COLO668 (cell line): ENCODE results near the gene CD47.
A peak's percentile ranks its signal among the peaks of the same experiment; 100 is the strongest.

ENCODE experiments used
- DNase-seq: peaks from one replicate; lab custom pipeline; 2025; ENCODE audit not compliant: unreplicated experiment; lab: John Stamatoyannopoulos, UW

Gene CD47

DNA sequence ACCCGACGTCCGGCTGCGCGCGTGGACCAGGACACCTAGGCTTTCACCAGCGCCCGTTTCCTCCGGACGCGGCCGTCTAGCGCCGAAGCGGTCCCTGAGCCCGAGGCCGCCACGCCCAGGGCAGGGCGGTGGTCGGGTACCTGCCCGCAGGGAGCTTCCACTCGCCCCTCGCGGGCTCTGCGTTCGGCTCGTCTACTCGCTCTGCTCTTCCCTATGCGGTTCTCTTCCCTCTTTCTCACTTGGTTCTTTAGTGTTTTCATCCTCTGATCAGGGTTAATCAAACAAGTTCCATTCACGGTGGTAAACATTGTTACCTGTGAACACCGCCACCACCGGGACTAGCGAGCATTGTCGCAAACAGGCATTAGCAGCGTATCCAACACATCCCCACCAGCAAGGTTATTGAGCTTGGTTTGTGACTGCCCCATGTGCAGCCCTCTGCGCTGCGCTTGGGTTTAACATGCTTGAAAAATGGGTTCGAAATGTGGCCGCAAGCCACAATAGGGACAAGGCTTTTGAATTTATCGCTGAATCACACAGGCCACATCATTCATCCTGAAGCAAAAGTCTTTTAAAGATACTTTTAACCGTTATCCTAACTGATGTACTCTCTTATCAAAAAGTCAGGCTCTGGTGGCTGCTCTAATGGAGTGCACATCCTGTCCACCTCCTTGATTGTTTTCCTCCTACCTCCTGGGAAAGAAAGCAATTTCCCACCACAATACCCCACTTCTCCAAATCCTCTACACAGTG is 843 bp upstream of the CD47 start:
- peak; percentile 5 for DNase-seq

DNA sequence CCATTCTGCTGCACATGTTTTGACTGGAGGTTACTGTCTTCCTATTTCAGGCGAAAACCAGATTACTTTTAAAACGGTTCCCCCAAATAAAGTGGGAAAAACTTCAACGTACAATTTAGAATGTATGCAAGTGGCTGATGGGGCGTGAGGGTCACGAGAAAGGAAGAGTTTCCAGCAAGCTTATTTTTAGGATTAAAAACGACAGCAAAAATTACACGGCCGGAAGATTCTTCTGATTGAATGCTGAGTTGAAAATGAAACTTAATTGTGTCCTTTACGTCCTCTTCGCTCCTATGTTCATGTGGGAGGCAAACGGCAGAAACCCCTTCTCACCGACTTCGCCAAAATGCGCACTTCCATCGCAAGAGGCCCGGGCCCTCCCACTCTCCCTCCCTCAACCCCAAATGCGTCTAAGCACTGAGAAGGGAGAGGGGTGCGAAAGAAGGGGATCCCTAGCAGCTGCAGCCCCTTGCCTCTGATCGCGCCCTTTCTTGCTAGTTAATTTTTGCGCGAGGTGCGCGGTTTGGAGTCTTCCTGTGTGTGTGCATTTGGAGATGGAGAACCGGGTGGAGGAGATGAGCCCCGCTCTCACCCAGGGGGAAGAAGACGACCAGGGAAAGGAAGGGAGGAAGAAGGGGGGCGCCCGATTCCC is 656 bp downstream of the CD47 start:
- peak; percentile 46 for DNase-seq

DNA sequence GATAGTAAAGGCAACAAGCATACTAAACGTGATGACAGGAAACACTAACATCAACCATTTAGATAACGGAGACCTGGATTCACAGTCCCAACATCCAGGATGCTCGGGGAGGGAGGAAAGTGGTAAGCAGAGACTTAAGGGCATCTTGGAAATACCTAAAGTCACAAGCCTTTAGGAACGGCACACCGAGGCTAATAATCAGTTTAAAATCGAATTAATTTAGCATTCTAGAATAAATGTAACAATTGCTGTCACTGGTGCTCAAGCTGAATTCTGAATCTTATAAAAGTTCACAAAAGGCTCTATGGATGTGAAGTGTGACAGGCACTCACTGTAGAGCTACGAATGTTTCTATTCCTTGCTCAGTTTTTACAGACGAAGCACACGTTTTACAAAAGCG is 1.3 kb downstream of the CD47 start:
- DNase-seq: no peak

DNA sequence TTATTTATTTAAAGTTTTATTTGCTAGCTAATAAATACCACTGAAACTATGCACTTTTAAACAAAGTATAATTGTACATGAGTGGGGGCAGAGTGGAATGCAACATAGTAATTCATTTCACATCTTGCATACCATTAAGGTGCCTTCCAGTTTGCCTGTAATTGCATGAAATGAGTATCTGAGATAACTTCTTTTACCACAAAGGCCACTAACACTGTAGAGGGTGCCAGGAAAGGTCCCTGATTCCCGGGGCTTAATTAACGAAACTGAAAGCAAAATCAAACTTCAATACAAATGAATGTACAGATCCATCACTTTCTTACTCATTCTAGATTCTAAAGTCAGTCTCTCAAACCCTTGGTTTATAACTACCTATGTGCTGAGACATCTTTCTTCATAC is 2.1 kb downstream of the CD47 start:
- DNase-seq: no peak

DNA sequence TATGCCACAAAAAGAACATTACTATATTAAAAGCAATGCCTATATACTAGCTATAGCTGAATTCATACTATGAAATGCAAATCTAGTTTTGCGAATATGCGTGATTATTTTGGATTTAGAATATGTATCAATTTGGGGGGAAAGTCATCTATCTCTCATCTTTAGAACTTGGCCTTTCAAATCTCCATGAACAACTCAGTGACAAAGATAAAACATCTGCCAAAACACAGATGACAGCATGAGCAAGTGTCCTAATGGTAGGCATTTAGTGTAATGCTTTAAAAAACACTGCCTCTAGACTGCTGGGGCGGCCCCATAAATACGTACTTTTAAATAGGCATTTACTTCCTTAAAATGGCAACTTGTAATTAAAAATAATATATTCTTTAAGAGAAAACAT is 2.7 kb downstream of the CD47 start:
- no peak for DNase-seq

DNA sequence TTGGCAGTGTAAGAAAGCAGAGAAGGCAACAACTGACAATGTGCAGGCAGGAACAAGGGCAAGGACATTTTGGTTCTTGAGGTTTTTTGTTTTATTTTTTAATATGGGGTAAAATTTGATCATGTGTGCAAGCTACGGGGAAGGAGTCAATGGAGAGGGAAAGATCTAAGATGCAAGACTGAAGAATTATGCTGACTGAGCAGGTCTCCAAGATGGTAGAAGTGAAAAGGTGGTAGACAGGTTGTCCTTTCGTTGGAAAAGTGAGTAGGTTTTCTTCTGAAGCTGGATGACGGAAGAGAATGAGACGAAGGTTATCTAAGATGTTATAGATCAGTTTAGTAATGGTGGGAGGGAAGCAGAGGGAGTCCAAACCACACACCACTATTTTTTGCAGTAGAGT is 4.2 kb downstream of the CD47 start:
- no peak for DNase-seq

DNA sequence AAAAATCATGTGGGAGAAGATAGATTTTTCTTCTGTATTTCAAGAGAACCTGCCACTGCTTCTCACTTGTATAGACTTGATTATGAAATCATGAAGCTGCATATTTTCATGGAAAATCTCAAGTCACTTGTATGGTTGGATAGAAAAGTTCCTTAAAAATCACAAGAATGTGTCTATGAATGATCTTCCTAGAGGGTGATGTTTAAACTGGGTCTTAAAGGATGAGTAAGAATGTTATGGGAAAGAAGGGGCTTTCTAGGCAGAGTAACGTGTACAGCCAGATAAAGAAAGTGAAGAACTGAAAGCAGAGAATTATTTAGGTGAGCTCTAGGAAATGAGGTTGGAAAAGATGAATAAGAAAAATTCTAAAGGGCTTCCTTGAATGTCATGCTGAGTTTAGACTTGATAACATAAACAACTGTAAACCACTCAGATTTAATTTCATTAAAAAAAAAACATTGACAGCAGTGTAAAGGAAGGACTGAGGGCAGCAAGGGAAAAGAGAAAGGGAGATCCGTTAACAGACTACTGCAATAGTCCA is 5.0 kb downstream of the CD47 start:
- no peak for DNase-seq

DNA sequence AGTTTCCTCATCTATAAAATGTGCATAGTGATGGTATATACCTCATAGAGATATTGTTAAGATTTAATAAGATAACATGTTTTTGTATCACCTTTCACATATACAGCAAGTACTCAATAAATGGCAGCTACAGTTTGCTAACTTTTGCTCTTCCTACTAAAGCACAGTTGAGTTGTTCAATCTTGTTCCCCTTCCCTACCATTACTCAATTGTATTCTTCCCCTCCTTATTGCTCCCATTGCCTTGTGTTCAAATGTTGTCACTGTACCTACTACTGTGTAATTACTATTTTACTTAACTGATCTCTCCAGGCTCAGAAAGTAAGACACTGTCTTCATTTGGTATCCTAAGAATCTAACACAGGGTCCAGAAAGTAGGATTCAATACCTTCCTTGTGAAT is 5.5 kb downstream of the CD47 start:
- no peak for DNase-seq

DNA sequence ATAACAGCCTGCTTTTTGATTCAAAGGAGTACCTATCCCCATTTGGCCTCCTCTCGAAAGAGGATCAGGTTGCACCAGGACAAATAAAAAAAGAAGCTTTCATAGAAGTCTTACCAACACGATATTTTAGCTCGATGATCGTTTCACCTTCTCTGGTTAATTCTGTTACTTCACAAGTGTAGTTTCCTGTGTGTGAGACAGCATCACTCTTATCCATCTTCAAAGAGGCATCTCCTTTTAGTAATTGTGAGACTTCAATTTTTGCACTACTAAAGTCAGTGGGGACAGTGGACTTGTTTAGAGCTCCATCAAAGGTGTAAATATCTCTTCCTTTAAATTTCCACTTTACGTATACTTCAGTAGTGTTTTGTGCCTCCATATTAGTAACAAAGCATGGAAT is 11.0 kb downstream of the CD47 start:
- DNase-seq: no peak

DNA sequence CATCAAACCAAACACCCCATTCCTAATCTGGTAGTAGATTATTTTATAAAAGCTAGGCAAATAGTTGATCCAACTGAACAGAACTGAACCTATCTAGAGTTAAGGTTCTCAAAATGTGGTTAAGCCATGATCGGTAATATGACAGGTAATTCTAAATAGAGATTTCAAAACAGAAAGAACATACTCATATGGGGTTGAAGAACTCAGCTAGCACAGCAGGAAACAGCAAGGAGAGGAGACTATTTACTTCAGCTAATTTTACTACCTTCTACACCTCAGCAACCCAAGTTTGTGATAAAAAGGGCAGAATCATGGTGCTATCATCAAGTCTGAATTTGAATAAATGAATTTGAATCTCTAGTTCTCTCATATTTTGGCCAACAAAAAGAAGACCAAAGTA is 11.8 kb downstream of the CD47 start:
- no peak for DNase-seq

DNA sequence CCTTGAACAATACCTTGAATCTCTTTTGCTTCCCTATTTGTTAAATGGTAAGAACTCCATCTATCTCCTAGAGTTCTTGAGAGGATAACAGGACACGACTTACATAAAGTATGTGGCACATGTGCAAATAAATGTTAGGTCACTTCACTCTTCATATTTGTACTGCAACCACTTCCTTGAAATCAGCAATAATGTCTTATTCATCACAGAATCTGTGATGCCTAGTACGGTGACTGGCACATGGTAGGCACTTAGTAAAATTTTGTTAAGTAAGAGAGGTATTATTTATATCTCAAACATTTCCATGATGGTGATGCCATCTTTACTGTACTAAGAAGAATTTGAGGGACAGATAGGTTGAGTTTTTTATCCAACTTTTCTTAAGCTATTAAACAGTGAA is 14.3 kb downstream of the CD47 start:
- no peak for DNase-seq

DNA sequence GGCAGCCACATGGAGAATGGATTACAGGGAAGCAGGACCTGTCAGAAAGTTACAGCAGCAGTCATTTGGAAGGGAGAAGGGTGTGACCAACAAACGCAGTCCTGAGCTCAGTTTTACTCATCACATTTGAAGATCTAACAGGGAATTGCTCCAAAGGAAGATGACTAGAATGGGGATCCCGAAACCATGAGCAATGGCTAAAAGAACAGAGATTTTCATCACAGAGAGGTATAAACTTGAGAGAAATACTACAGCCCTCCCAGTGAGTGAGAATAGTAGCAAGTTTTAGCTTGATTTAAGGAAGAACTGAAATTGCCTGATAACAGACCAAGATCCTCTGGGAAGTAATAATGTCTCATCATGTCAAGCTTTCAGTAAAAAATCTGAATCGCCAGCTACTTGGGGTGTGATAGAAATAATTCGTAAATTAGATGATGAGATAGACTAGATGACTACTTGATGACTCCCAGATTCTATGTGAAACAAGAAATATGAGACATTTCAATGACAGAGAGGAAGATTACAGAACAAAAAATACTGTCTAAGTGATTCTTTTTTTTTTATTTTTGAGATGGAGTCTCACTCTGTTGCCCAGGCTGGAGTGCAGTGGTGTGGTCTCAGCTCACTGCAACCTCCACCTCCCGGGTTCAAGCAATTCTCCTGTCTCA is 16.9 kb downstream of the CD47 start:
- no peak for DNase-seq

DNA sequence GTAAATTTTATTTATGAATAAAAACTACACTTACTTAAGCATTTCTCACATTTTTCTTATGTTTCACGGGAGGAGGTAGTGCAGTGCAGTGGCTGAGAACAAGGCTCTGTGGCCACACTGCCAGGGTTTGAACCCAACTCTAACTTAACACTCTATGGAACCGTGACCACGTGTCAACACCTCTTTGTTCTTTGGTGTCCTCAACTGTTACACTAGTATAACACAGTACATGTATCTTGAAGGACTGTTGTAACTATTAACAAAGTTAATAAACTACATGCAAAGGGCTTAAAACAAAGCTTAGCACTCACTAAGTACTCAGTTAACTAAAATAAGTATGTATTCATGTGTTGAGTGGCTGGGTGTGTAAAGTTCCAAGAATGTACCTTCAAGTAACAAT is 19.5 kb downstream of the CD47 start:
- no peak for DNase-seq

DNA sequence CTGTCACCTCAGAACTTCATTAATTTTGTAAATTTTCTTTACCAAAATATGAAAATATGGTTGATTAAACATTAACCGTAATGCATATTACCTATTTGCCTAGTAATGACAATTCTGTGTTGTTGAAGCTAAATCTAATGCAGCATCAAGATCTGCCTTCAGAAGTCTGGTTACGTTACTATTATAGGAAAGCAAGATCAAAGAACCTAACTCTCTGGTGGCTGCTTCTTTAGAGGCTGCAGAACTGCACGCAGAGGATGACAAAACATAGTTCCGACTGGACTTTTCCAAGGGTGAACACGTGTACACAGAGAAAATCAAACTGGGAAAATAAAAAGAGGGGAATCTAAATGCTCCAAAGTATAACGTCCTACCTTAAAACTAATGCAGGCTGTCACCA is 20.5 kb downstream of the CD47 start:
- no peak for DNase-seq

DNA sequence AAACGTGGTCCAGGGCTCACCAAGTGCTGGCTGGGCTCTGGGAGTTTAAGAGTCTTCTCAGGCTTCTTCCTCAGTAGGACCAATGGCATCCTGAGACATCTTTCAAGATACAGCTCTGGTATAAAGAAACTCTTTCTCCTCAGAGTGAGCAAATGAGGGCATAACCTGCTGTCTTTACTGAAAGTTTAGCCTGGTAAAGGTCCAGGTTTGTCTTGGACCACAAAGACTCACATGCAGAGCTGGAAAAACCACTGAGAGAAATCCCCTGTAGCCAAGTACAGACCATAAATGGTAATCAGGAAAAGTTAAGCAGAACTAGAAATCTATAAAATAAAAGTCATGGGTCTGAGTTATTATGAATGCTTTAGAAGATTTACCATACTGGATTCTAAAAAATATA is 23.1 kb downstream of the CD47 start:
- no peak for DNase-seq

DNA sequence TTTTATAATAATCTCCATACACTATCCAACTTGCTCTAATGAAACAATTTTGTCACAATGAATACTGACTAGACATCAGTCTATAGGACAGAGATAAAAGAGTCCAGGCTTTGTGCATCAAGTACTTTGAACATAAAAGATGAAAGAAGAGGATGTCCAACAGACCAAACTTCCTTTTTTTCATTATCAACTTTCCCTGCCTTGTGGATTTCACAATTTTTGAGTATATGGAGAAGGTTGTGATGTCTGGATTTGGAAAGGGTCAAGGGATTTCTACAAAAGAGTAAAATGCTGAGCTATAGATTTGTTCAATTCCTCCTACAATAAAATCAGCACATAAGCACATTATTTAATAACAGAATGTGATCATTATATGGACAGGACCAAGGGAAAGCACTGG is 25.7 kb downstream of the CD47 start:
- no peak for DNase-seq

DNA sequence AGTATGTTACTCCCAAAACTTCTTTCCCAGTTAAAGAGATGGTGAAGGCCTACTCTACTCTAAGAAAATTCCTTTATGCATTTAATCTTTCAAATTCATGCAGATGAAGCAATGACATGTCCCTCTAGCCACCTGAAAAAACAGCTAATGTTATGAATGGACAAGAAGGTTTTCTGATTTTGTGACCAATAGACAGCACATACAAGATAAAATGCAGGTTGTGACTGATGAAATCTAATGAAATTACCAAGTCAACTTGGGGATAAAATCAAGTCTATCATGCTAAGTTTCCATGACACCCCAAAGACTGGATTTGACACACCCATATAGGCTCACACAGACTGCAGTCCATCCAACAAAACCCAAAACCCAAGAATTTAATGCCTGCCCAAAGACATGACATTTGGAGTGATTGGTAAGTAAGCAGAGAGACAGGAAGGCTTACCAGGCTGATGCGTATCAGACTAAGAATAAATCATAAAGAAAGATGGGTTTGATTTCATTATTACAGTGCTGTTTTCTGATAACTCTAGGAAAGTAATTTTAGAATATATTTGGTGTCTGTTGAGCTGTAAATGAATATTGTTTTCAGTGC is 26.4 kb downstream of the CD47 start:
- DNase-seq: no peak

DNA sequence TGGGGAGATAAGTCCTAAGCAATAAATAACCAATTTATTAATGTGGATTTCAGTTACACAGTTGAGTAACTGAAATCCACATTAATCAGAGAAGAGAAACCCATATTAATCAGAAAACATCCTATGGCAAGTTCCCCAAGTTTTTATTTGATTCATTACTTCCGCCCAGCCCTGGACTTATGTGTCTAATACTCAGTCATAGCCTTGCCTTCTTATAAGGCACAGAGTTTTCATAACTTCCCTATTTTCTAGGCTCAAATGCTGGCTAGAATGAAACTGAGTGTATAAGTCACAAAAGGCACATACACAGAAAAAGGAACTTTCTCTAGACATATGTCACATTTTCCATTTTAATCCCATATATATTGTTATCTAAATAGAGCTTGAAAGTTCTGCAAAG is 28.8 kb downstream of the CD47 start:
- DNase-seq: no peak

DNA sequence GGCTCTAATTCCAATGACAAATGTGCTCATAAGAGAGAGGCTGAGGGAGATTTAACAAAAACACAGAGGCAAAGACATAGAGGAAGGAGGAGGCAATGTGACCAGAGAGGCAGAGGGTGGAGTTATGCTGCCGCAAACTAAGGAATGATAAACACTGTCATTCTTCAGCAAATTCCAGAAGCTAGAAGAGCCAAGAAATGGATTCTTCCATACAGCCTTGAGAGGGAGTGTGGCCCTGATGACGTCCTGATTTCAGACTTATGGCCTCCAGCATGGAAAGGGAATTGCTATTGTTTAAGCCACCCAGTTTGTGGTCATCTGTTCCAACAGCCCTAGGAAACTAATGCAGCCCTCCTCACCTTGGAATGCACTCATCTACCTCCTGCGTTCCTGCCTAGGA is 30.5 kb downstream of the CD47 start:
- DNase-seq: no peak

DNA sequence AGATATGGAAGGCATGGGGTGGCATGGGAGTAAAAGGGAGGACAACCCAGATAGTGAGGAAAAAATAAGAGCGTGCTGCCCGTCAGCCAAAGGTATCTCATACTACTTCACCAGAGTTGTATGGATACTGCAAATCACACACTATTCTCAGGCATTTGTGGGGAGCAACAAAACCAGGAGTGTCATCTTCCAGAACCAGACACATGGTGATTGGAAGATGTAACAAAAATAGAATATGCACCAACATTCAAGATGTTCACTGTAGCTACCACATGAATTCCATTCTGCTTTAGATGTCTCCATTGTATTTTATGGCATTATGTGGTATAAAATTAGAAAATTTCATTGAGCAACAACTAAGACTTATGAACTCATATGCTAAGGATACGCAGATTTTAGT is 34.9 kb downstream of the CD47 start:
- no peak for DNase-seq

DNA sequence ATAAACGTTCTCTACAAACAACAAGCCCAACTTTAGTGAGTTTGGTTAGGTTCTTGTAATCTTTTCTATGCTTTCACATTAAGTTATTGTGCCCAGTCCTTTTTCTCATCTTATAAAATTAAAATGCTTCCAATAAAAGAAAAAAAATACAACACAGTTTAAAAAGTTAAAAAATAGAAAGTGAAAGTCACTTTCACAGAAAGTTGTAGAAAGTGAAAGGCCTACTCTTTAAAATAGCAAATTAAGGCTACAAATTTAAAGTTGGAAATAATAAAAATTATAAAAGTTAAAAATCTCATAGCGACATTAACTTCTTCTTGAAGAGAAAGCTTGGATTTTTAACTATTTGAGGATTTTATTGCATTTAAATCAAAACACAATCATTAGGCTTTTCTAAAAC is 35.9 kb downstream of the CD47 start:
- no peak for DNase-seq

DNA sequence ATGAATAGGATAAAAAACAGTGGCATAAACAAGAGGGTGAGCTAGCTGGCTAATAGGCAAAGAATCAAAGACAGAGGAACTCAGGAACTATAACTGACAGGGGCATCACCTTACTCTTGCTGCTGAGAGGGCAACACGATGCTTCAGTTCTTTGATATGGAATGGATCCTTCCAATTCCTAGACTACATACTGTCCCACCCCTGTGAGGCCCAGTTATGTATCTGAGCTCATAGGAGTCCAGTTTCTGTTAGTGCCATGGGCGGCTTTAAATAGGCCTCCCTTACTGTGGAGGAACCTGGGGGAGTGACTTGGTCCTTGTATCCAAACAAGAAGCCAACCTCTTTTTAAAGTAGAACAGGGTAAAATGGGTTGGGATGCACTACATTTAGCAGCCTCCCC is 37.3 kb downstream of the CD47 start:
- no peak for DNase-seq
